Osteocyte (in vitro differentiated cells): ENCODE measurements around the gene SPOPL. TPM values are rescaled to one million over a fixed set of nuclear protein-coding genes. Genes with fewer than 3 reads are reported as not detected.

Experiments
- DNase-seq: peaks from one replicate; pipeline ENCODE4 v3.0.0; 2021; ENCODE audit warnings: mixed read lengths; ENCODE audit not compliant: unreplicated experiment; ENCODE audit errors: extremely low spot score
- H3K27ac Mint-ChIP-seq: one replicate; pipeline ENCODE4 v1.8.0; 2021; ENCODE audit warnings: mild to moderate bottlenecking, mixed read lengths; ENCODE audit not compliant: unreplicated experiment
- H3K27me3 Mint-ChIP-seq: one replicate; pipeline ENCODE4 v1.8.0; 2021; ENCODE audit warnings: mixed read lengths; ENCODE audit not compliant: unreplicated experiment
- H3K36me3 Mint-ChIP-seq: one replicate; pipeline ENCODE4 v1.8.0; 2021; ENCODE audit warnings: mixed read lengths; ENCODE audit not compliant: unreplicated experiment
- H3K4me1 Mint-ChIP-seq: one replicate; pipeline ENCODE4 v1.8.0; 2021; ENCODE audit warnings: mixed read lengths; ENCODE audit not compliant: unreplicated experiment
- H3K4me3 Mint-ChIP-seq: one replicate; pipeline ENCODE4 v1.8.0; 2021; ENCODE audit warnings: mild to moderate bottlenecking, moderate library complexity, mixed read lengths; ENCODE audit not compliant: unreplicated experiment
- H3K9me3 Mint-ChIP-seq: one replicate; pipeline ENCODE4 v1.8.0; 2021; ENCODE audit warnings: mixed read lengths; ENCODE audit not compliant: unreplicated experiment
- total RNA-seq: library from RNA; stranded (reverse); gene quantifications from 2 replicates; pipeline ENCODE4 v1.2.1, GENCODE V29; 2021
- TF ChIP-seq, protein P1 (sequence below): fragments of 200-600 bp; sonication (generic); IDR thresholded peaks from 2 replicates; pipeline ENCODE4 v1.5.0; 2021; ENCODE audit warnings: antibody characterized with exemption, mild to moderate bottlenecking, moderate library complexity

SPOPL gene
- total RNA-seq, 1 donor from 2014 or later: 13.3 TPM

DNA sequence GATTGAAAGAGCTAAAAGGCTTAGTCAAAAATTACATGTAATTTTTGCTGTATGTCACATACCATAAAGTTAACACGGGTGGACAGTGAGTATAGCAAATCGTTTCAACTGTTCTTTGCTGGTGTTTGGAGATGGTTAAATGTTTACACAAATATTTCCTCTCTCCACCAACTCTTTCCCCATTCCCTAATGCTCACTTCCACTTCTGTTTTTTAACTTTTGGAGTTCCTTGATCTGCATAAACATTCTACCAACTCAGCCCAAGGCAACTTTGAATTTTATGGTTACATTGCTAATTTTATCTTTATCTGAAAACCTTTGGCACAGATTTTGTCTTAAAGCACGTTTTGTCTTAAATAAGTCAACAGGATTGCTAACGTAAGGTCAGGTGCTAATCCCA is 1.9 kb upstream of the SPOPL start:
- TF ChIP-seq, protein P1, sequence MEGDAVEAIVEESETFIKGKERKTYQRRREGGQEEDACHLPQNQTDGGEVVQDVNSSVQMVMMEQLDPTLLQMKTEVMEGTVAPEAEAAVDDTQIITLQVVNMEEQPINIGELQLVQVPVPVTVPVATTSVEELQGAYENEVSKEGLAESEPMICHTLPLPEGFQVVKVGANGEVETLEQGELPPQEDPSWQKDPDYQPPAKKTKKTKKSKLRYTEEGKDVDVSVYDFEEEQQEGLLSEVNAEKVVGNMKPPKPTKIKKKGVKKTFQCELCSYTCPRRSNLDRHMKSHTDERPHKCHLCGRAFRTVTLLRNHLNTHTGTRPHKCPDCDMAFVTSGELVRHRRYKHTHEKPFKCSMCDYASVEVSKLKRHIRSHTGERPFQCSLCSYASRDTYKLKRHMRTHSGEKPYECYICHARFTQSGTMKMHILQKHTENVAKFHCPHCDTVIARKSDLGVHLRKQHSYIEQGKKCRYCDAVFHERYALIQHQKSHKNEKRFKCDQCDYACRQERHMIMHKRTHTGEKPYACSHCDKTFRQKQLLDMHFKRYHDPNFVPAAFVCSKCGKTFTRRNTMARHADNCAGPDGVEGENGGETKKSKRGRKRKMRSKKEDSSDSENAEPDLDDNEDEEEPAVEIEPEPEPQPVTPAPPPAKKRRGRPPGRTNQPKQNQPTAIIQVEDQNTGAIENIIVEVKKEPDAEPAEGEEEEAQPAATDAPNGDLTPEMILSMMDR: no peak

DNA sequence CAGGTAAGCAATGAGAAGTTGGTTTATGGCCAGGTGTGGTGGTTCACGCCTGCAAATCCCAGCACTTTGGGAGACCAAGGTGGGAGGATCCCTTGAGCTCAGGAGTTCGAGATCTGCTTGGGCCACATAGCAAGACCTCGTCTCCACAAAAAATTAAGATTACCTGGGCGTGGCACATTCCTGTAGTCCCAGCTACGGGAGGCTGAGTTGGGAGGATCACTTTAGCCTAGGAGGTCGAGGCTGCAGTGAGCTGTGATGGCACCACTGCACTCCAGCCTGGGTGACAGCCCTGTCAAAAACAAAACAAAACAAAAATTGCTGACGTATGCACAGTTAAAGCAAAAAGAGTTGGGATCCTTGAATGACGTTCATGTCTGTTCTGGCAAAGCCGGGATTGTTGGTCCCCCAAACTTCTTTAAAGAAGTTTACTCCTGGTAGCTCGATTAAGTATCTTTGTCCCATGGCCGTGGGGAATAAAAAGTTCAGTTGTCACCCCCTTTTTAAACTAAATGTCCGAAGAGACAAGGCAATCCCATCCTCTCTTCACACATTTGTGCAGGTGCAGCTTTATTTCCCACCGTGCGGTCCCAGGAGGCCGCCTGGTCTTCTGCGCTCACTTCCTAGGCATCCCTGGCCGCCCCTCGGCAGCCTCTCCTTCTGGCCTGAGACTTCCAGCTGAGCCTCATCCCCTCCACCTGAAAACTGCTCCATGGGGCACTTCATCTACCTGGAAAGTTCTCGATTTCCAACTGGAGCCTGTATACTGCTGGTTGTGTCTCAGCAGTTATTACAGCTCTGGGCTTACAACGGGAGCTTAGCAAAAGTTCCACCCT is 762 bp upstream of the SPOPL start:
- H3K9me3 Mint-ChIP-seq: no peaks in the 10 kb centered on the region
- H3K4me1 Mint-ChIP-seq: peaks cover 36% of the 10 kb centered on the region
- peak overlapping the region; percentile 88 for H3K4me3 Mint-ChIP-seq
- peak overlapping the region; percentile 91 for H3K27ac Mint-ChIP-seq
- H3K27me3 Mint-ChIP-seq: no peaks in the 10 kb centered on the region
- no peak for DNase-seq
- H3K36me3 Mint-ChIP-seq: peaks cover 2% of the 10 kb centered on the region
- TF ChIP-seq, protein P1: no peak

More for the DNA sequence above, 1.9 kb upstream of the SPOPL start:
- no peak for DNase-seq
- H3K36me3 Mint-ChIP-seq: peaks cover 2% of the 10 kb centered on the region
- H3K27ac Mint-ChIP-seq: no peak overlapping the region
- H3K4me3 Mint-ChIP-seq: peak overlapping the region; percentile 22
- H3K27me3 Mint-ChIP-seq: no peaks in the 10 kb centered on the region
- H3K9me3 Mint-ChIP-seq: no peaks in the 10 kb centered on the region
- peaks cover 34% of the 10 kb centered on the region for H3K4me1 Mint-ChIP-seq

DNA sequence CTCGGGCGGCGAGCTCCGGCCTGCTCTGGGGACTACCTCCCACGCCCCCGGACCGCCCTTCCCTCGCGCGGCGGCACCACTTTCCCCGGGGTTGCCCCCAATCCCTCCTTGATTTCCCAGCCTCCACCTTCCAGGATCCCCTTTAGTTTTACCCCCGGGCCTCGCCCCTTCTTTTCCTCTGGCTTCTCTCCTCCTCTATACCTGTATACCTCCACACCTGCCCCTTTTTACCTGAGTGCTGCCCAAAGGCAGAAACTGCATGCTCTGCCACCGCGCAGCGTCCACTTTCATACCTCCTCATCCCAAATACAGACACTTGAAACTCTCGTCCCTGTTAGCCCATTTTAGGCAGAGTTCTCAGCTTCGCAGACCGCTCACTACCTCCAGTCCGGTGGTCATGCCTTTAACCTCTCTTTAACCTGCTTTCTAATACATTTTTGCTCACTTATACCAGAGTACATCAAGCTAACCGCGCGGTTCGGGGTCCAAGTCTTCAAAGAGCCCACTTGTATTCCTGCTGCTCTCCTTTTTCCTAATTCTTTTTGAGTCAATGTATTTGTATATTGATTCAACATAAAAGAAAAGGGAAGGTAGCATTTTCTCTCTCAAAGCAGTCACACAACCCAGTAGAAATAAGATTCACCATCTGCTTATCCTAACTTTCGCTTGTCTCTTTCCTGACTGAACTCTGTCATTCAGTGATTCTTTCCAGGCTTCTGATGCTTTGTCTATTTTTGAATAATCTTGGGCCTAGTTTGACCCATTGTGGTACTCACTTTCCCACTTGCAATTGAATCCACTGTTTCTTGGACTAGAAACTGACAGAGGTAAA is 901 bp downstream of the SPOPL start:
- TF ChIP-seq, protein P1: no peak
- Mint-ChIP-seq H3K36me3 (peaks cover 2% of the 10 kb centered on the region), H3K4me1 (peaks cover 43% of the 10 kb centered on the region), H3K4me3 (peak overlapping the region; percentile 100), H3K9me3 (no peaks in the 10 kb centered on the region), H3K27me3 (no peaks in the 10 kb centered on the region), H3K27ac (peak overlapping the region; percentile 99)
- DNase-seq: no peak

DNA sequence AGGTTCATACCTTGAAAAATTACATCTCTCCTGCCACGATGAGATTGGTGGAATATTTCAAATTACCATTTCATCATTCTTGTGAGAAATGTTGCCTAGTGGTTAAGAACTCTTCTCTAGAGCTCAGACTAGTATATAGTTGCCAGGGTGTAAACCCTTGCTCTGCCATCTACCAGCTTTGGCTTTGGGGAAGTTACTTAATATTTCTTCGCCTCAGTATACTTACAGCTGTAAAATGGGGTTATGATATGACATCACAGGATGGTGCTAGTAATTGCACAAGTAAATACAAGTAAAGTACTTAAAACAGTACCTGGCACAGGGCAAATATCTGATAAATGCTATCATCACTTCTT is 1.5 kb downstream of the SPOPL start:
- Mint-ChIP-seq H3K27me3 (no peaks in the 10 kb centered on the region), H3K4me3 (peak overlapping the region; percentile 100), H3K4me1 (peaks cover 43% of the 10 kb centered on the region), H3K27ac (peak overlapping the region; percentile 99), H3K9me3 (no peaks in the 10 kb centered on the region), H3K36me3 (peaks cover 2% of the 10 kb centered on the region)
- TF ChIP-seq, protein P1: no peak
- DNase-seq: no peak

DNA sequence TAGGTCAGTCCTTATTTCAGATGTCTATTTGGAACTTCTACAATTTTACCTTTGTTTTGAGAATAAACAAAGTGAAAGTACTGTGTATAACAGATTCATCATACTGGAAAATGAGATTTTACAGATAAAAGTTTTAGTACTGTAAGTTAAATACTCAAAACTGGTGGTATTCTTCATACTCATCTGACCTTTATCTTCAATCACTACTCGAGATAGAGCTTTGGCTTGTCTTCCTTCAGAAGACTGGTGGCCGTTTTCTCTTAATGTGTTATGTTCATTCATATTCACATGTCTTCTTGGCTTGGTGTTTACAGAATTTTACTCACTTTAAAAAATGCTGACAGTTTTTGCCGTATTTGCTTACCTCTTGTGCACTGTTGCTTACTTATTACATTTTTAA is 2.1 kb downstream of the SPOPL start:
- Mint-ChIP-seq H3K4me3 (peak overlapping the region; percentile 100), H3K9me3 (no peaks in the 10 kb centered on the region), H3K27me3 (no peaks in the 10 kb centered on the region), H3K27ac (no peak overlapping the region), H3K36me3 (peaks cover 2% of the 10 kb centered on the region), H3K4me1 (peaks cover 43% of the 10 kb centered on the region)
- no peak for DNase-seq
- TF ChIP-seq, protein P1: no peak
